ENCODE results near the gene WWC2. TPM values are rescaled to one million over a fixed set of nuclear protein-coding genes. Genes with fewer than 3 reads are reported as not detected.
A peak's percentile ranks its signal among the peaks of the same experiment; 100 is the strongest.

WWC2 gene
- total and polyA plus RNA-seq, 2 experiments from 2014 or later: 50.5 to 74.2 TPM

DNA sequence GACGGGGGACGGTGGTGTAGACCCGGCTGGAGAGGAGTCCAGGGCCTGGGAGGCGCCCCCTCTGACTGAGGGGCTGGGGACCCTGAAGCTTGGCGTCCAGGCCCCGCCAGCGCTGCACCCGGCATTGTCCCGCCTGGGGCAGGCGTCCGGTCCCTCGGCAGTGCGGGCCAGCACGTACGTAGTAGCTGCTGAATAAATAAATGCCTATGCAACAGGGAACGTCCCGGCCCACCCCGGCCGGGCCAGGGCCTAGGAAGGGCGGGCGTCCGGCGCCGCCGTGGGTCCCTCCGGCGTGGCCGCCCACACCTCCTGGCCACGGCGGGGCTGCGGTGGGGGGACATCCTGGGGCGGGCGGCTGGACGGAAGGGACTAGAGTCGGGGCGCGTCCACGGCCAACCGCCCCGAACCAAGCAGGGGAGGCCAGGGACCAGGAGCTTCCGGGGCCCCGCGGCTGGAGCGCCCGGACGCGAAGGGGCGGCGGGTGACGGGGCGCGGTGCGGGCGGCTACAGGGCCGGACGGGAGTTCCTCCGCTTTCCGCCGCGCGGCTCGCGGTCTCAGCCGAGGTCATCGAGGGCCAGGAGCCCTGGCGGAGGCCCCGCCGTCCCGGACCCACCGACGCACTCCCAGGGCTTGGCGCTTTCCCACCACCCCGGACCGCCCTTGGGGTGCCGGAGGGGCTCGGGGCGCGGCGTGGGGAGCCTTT is 886 bp upstream of the WWC2 start:
- Histone ChIP-seq H4K20me1 (replicated peaks; ENCODE audit: insufficient read depth) (peaks cover 19% of the 10 kb centered on the region), H3K27me3 (ENCODE audit: insufficient read depth) (peaks cover 13% of the 10 kb centered on the region), H3K79me2 (replicated peaks; ENCODE audit: insufficient read depth) (peaks cover 36% of the 10 kb centered on the region), H3K4me2 (peak overlapping the region; percentile 99), H3K4me3 (peak overlapping the region; percentile 88), H3K4me1 (ENCODE audit: insufficient read depth) (peaks cover 36% of the 10 kb centered on the region), H3F3A (replicated peaks; ENCODE audit: low read depth) (no peaks in the 10 kb centered on the region), H3K36me3 (ENCODE audit: insufficient read depth) (no peaks in the 10 kb centered on the region), H3K9me2 (ENCODE audit: insufficient read depth) (no peaks in the 10 kb centered on the region), H3K27ac (ENCODE audit: low read depth) (peak overlapping the region; percentile 100), H2AFZ (peak overlapping the region; percentile 33; the same call in 1 of the 2 replicates)
- DNase-seq (ENCODE audit: low spot score) (peak; percentile 66), ATAC-seq (peak; percentile 25)
- Mint-ChIP-seq H3K9me3 (no peaks in the 10 kb centered on the region), H3K27me3 (ENCODE audit: insufficient read depth, low read depth, poor library complexity) (peaks cover 14% of the 10 kb centered on the region), H3K4me3 (peak overlapping the region; percentile 93), H3K27ac (peak overlapping the region; percentile 98), H3K36me3 (ENCODE audit: low read depth) (no peaks in the 10 kb centered on the region; the same call in 2 of the 3 replicates), H3K4me1 (peaks cover 45% of the 10 kb centered on the region)
- TF ChIP-seq ZNF331 (CRISPR knock-in tag; IDR thresholded peaks at IDR 0.05; ENCODE audit: low read depth): no peak
- TF ChIP-seq POLR2AphosphoS5 (IDR thresholded peaks at IDR 0.05; ENCODE audit: low read depth): peak; percentile 24; the same call in 1 of the 2 replicates

DNA sequence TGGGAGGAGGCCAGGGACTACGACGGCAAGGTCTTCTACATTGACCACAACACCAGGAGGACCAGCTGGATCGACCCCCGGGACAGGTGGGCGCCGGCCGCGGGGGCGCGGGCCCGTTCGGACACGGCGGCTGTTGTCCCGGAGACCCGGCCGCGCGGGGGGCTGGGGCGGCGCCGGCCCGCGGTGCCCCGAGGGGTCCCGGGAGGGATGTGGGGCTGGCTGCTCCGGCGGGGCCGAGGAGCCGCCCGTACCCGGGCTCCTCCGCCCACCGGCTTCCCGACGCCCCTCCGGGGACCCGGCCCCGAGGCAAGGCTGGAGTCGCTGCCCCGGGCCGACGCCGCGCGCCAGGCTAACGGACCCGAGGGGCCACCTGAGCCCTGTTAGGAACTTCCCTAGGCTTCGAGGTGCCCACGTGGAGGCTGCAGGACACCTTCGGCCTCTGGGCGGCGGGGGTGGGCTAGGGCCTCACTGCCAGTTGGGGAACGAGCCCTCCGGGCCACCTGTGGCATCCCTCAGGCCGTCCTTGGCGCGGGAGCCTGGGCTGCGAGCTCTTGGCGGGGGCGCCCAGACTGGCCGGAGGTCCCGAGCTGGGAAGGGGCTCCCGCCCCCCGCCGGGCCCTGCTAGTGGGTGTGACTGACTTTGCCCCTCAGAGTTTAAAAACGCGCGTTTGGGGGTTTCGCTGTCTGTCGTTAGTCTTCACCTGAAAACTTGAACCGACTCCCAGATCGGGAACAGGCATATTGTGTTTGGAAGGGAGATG is 660 bp downstream of the WWC2 start:
- Mint-ChIP-seq H3K4me1 (peaks cover 52% of the 10 kb centered on the region), H3K27ac (no peak overlapping the region), H3K9me3 (no peaks in the 10 kb centered on the region), H3K36me3 (ENCODE audit: low read depth) (no peaks in the 10 kb centered on the region; the same call in 2 of the 3 replicates), H3K4me3 (peak overlapping the region; percentile 93), H3K27me3 (ENCODE audit: insufficient read depth, low read depth, poor library complexity) (peaks cover 14% of the 10 kb centered on the region)
- Histone ChIP-seq H3K36me3 (ENCODE audit: insufficient read depth) (no peaks in the 10 kb centered on the region), H3K79me2 (replicated peaks; ENCODE audit: insufficient read depth) (peaks cover 51% of the 10 kb centered on the region), H4K20me1 (replicated peaks; ENCODE audit: insufficient read depth) (peaks cover 19% of the 10 kb centered on the region), H3F3A (replicated peaks; ENCODE audit: low read depth) (no peaks in the 10 kb centered on the region), H3K4me1 (ENCODE audit: insufficient read depth) (peaks cover 46% of the 10 kb centered on the region), H3K27ac (ENCODE audit: low read depth) (peak overlapping the region; percentile 100), H3K27me3 (ENCODE audit: insufficient read depth) (peaks cover 13% of the 10 kb centered on the region), H3K4me3 (peak overlapping the region; percentile 88), H3K9me2 (ENCODE audit: insufficient read depth) (no peaks in the 10 kb centered on the region), H3K4me2 (peak overlapping the region; percentile 80), H2AFZ (no peak overlapping the region)
- peak; percentile 89 for DNase-seq (ENCODE audit: low spot score)
- no peak for TF ChIP-seq POLR2AphosphoS5 (IDR thresholded peaks at IDR 0.05; ENCODE audit: low read depth)
- TF ChIP-seq, protein P1, sequence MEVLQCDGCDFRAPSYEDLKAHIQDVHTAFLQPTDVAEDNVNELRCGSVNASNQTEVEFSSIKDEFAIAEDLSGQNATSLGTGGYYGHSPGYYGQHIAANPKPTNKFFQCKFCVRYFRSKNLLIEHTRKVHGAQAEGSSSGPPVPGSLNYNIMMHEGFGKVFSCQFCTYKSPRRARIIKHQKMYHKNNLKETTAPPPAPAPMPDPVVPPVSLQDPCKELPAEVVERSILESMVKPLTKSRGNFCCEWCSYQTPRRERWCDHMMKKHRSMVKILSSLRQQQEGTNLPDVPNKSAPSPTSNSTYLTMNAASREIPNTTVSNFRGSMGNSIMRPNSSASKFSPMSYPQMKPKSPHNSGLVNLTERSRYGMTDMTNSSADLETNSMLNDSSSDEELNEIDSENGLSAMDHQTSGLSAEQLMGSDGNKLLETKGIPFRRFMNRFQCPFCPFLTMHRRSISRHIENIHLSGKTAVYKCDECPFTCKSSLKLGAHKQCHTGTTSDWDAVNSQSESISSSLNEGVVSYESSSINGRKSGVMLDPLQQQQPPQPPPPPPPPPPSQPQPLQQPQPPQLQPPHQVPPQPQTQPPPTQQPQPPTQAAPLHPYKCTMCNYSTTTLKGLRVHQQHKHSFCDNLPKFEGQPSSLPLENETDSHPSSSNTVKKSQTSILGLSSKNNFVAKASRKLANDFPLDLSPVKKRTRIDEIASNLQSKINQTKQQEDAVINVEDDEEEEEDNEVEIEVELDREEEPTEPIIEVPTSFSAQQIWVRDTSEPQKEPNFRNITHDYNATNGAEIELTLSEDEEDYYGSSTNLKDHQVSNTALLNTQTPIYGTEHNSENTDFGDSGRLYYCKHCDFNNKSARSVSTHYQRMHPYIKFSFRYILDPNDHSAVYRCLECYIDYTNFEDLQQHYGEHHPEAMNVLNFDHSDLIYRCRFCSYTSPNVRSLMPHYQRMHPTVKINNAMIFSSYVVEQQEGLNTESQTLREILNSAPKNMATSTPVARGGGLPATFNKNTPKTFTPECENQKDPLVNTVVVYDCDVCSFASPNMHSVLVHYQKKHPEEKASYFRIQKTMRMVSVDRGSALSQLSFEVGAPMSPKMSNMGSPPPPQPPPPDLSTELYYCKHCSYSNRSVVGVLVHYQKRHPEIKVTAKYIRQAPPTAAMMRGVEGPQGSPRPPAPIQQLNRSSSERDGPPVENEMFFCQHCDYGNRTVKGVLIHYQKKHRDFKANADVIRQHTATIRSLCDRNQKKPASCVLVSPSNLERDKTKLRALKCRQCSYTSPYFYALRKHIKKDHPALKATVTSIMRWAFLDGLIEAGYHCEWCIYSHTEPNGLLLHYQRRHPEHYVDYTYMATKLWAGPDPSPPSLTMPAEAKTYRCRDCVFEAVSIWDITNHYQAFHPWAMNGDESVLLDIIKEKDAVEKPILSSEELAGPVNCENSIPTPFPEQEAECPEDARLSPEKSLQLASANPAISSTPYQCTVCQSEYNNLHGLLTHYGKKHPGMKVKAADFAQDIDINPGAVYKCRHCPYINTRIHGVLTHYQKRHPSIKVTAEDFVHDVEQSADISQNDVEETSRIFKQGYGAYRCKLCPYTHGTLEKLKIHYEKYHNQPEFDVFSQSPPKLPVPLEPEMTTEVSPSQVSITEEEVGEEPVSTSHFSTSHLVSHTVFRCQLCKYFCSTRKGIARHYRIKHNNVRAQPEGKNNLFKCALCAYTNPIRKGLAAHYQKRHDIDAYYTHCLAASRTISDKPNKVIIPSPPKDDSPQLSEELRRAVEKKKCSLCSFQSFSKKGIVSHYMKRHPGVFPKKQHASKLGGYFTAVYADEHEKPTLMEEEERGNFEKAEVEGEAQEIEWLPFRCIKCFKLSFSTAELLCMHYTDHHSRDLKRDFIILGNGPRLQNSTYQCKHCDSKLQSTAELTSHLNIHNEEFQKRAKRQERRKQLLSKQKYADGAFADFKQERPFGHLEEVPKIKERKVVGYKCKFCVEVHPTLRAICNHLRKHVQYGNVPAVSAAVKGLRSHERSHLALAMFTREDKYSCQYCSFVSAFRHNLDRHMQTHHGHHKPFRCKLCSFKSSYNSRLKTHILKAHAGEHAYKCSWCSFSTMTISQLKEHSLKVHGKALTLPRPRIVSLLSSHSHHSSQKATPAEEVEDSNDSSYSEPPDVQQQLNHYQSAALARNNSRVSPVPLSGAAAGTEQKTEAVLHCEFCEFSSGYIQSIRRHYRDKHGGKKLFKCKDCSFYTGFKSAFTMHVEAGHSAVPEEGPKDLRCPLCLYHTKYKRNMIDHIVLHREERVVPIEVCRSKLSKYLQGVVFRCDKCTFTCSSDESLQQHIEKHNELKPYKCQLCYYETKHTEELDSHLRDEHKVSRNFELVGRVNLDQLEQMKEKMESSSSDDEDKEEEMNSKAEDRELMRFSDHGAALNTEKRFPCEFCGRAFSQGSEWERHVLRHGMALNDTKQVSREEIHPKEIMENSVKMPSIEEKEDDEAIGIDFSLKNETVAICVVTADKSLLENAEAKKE (CRISPR knock-in tag; IDR thresholded peaks at IDR 0.05): no peak
- TF ChIP-seq, protein P2, sequence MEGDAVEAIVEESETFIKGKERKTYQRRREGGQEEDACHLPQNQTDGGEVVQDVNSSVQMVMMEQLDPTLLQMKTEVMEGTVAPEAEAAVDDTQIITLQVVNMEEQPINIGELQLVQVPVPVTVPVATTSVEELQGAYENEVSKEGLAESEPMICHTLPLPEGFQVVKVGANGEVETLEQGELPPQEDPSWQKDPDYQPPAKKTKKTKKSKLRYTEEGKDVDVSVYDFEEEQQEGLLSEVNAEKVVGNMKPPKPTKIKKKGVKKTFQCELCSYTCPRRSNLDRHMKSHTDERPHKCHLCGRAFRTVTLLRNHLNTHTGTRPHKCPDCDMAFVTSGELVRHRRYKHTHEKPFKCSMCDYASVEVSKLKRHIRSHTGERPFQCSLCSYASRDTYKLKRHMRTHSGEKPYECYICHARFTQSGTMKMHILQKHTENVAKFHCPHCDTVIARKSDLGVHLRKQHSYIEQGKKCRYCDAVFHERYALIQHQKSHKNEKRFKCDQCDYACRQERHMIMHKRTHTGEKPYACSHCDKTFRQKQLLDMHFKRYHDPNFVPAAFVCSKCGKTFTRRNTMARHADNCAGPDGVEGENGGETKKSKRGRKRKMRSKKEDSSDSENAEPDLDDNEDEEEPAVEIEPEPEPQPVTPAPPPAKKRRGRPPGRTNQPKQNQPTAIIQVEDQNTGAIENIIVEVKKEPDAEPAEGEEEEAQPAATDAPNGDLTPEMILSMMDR (conservative IDR thresholded peaks at IDR 0.05; ENCODE audit: low read depth in 2 of 2): peak; percentile 22 to 50; a peak in 2 of 4 replicates
- ATAC-seq: peak; percentile 36
